ENCODE measurements around the gene ARHGAP40.

ARHGAP40 gene

DNA sequence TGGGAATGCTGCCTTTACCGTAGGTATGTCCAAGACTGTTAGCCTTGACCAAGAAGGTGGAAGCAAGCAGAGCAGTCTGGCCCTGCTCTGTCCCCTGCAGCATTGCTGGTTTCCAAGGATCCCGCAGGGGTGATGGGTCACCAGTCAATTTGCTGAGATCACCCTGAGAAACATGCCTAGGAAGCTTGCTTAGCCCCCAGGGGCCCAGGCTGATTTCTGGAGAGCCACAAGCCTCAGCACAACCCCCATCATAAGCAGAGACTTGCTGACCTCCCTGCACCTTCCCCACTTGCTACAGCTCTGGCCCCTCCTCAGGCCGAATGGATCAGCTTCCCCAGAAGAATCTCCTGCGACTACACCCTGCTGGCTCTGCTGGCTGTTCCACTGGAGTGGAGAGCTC is 21.5 kb downstream of the ARHGAP40 start:
- Histone ChIP-seq H3K27me3 (ENCODE audit: insufficient read depth, low read length) (0 out of 2 replicates have a peak, but pooled peaks cover 3% of the 10 kb centered on the region), H3K9me2 (ENCODE audit: low read depth, low read length) (no peaks in the 10 kb centered on the region), H3K79me2 (ENCODE audit: insufficient read depth, low read length) (no peaks in the 10 kb centered on the region), H3K4me2 (ENCODE audit: low read length) (no peak overlapping the region), H3K36me3 (ENCODE audit: insufficient read depth, low read length) (no peaks in the 10 kb centered on the region), H3K9me3 (ENCODE audit: low read length) (no peaks in the 10 kb centered on the region), H3K4me1 (ENCODE audit: insufficient read depth, low read length, severe bottlenecking) (no peaks in the 10 kb centered on the region), H2AFZ (ENCODE audit: low read length) (no peak overlapping the region), H3K27ac (ENCODE audit: low read depth, low read length, poor library complexity, severe bottlenecking) (no peak overlapping the region), H3F3A (ENCODE audit: insufficient read depth, low read length) (no peaks in the 10 kb centered on the region), H3K4me3 (ENCODE audit: low read depth, low read length, poor library complexity, severe bottlenecking) (no peak overlapping the region), H4K20me1 (ENCODE audit: insufficient read depth, low read length) (no peaks in the 10 kb centered on the region), H3K9ac (ENCODE audit: low read length) (no peak overlapping the region)
- no peak for TF ChIP-seq CTCF (IDR thresholded peaks at IDR 0.05; ENCODE audit: low read length)
- TF ChIP-seq EZH2 (IDR thresholded peaks at IDR 0.05; ENCODE audit: borderline replicate concordance, low read length): no peak

DNA sequence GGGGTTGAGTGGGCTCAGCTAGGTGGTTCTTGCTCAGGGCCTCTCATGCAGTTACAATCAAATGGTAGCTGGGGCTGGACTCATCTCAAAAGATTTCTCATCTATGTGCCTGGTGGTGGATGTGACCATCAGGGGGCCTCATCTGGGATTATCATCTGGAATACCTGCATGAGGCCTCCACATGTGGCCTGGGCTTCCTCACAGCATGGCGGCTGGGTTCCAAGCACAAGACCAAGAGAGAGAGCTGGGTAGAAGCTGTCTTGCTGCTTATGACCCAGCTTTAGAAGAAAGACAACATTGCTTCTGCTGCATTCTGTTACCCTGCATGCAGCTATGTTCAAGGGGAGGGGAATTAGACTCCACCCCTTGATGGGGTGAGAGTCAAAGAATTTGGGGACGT is 22.5 kb downstream of the ARHGAP40 start:
- no peaks in the 10 kb centered on the region for H3K79me2 ChIP-seq (ENCODE audit: insufficient read depth, low read length)
- H3K27me3 ChIP-seq (ENCODE audit: insufficient read depth, low read length): 0 out of 2 replicates have a peak, but pooled peaks cover 3% of the 10 kb centered on the region
- no peak overlapping the region for H2AFZ ChIP-seq (ENCODE audit: low read length)
- no peaks in the 10 kb centered on the region for H3K4me1 ChIP-seq (ENCODE audit: insufficient read depth, low read length, severe bottlenecking)
- no peaks in the 10 kb centered on the region for H3K9me3 ChIP-seq (ENCODE audit: low read length)
- TF ChIP-seq EZH2 (IDR thresholded peaks at IDR 0.05; ENCODE audit: borderline replicate concordance, low read length) (no peak), CTCF (IDR thresholded peaks at IDR 0.05; ENCODE audit: low read length) (no peak)
- no peak overlapping the region for H3K27ac ChIP-seq (ENCODE audit: low read depth, low read length, poor library complexity, severe bottlenecking)
- H3K4me2 ChIP-seq (ENCODE audit: low read length): no peak overlapping the region
- H3K9ac ChIP-seq (ENCODE audit: low read length): no peak overlapping the region
- H3K36me3 ChIP-seq (ENCODE audit: insufficient read depth, low read length): no peaks in the 10 kb centered on the region
- H3K4me3 ChIP-seq (ENCODE audit: low read depth, low read length, poor library complexity, severe bottlenecking): no peak overlapping the region
- H3F3A ChIP-seq (ENCODE audit: insufficient read depth, low read length): no peaks in the 10 kb centered on the region
- H4K20me1 ChIP-seq (ENCODE audit: insufficient read depth, low read length): no peaks in the 10 kb centered on the region
- H3K9me2 ChIP-seq (ENCODE audit: low read depth, low read length): no peaks in the 10 kb centered on the region

DNA sequence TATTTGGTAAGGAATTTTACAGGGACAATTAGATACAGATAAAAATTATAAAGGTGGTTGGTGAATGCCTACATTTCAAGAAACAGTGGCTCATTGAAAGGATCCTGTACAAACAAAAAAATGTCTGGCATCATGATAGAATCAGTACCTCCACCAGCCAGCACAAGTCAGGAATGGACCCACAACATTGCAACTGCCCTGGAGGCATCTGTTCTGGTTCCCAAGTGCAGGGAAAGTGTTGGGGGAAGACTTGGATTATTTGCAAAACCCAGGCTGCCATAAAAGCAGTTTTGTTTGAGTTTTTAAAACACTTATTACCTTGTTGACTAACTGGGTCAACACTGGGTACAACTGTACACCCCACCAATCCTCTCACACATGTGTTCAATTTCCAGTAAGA is 24.3 kb downstream of the ARHGAP40 start:
- Histone ChIP-seq H3K4me2 (ENCODE audit: low read length) (no peak overlapping the region), H3K36me3 (ENCODE audit: insufficient read depth, low read length) (no peaks in the 10 kb centered on the region), H3K79me2 (ENCODE audit: insufficient read depth, low read length) (no peaks in the 10 kb centered on the region), H3K9me3 (ENCODE audit: low read length) (no peaks in the 10 kb centered on the region), H3F3A (ENCODE audit: insufficient read depth, low read length) (no peaks in the 10 kb centered on the region), H3K4me3 (ENCODE audit: low read depth, low read length, poor library complexity, severe bottlenecking) (no peak overlapping the region), H3K9ac (ENCODE audit: low read length) (no peak overlapping the region), H3K9me2 (ENCODE audit: low read depth, low read length) (no peaks in the 10 kb centered on the region), H4K20me1 (ENCODE audit: insufficient read depth, low read length) (no peaks in the 10 kb centered on the region), H3K4me1 (ENCODE audit: insufficient read depth, low read length, severe bottlenecking) (no peaks in the 10 kb centered on the region), H3K27me3 (ENCODE audit: insufficient read depth, low read length) (0 out of 2 replicates have a peak, but pooled peaks cover 3% of the 10 kb centered on the region), H2AFZ (ENCODE audit: low read length) (no peak overlapping the region), H3K27ac (ENCODE audit: low read depth, low read length, poor library complexity, severe bottlenecking) (no peak overlapping the region)
- TF ChIP-seq CTCF (IDR thresholded peaks at IDR 0.05; ENCODE audit: low read length) (no peak), EZH2 (IDR thresholded peaks at IDR 0.05; ENCODE audit: borderline replicate concordance, low read length) (no peak)

Measured in OCI-LY1 (cell line).